GM12878 (cell line): ENCODE measurements around the gene SVIL. TPM values are rescaled to one million over a fixed set of nuclear protein-coding genes. Genes with fewer than 3 reads are reported as not detected.
"Not testable (repeated sequence)": the region's sequence is repeated elsewhere in the genome, so short reads cannot be mapped to it uniquely, and the experiment has no call there.

Source experiments
- ATAC-seq: fragments of 200-7000 bp; cut with Tn5 transposase; 3 replicates; pipeline ENCODE4 v1.9.1; 2020; ENCODE audit warnings: mild to moderate bottlenecking, moderate library complexity
- BruUV-seq: library from RNA; stranded (reverse); fragments of 400-500 nt; replicated peaks from 2 replicates; lab custom pipeline; 2021; lab: Mats Ljungman, UMichigan
- CTCF ChIA-PET: fragments of 300-600 bp; sonication (Branson Sonifier 250); formaldehyde crosslinking; extraction: SDS; loops from one replicate; lab custom pipeline; 2021; ENCODE audit warnings: inconsistent platforms; lab: Yijun Ruan, JAX
- POLR2A ChIA-PET: fragments of 350-600 bp; formaldehyde crosslinking; extraction: SDS; loops from one replicate; lab custom pipeline; 2021; ENCODE audit warnings: inconsistent platforms; lab: Charles Lee
- RAD21 ChIA-PET: fragments of 300-600 bp; sonication (Branson Sonifier 250); formaldehyde crosslinking; loops from one replicate; lab custom pipeline; 2023; ENCODE audit warnings: antibody characterized with exemption; ENCODE audit not compliant: unreplicated experiment; lab: Charles Lee
- SMC1A ChIA-PET: fragments of 300-600 bp; sonication (Branson Sonifier 250); formaldehyde crosslinking; loops from one replicate; lab custom pipeline; 2023; ENCODE audit not compliant: unreplicated experiment, uncharacterized antibody; lab: Charles Lee
- DNase-seq: peaks from one replicate; pipeline ENCODE4 v3.0.0-alpha.2; 2011; ENCODE audit warnings: low read depth, low spot score
- FAIRE-seq: peaks from 3 replicates; lab custom pipeline; 2011; peaks lifted over from hg19 to GRCh38; lab: Jason Lieb, UNC
- H2AFZ ChIP-seq: 2 replicates; pipeline ENCODE4 v1.6.0; 2011; ENCODE audit warnings: low read depth, low read length, control low read depth; ENCODE audit not compliant: control insufficient read depth
- H3K27ac ChIP-seq: 2 replicates; pipeline ENCODE4 v1.5.1; 2011; ENCODE audit warnings: control low read depth; ENCODE audit not compliant: control insufficient read depth, insufficient read depth
- H3K27me3 ChIP-seq, 2 experiments: replicated peaks in 1 of 2; 2 replicates each; pipeline versions ENCODE4 v1.6.0 to v1.6.1; 2011; ENCODE audit warnings: low read length in 1 of 2; ENCODE audit not compliant: control insufficient read depth in 2 of 2, insufficient read depth in 2 of 2
- H3K36me3 ChIP-seq, 2 experiments: 2 replicates each; pipeline ENCODE4 v1.5.1; 2011; ENCODE audit warnings: low read length in 1 of 2; ENCODE audit not compliant: control insufficient read depth in 2 of 2, insufficient read depth in 2 of 2
- H3K4me1 ChIP-seq: 2 replicates; pipeline ENCODE4 v1.6.1; 2011; ENCODE audit warnings: mild to moderate bottlenecking, low read length, moderate library complexity, mixed read lengths; ENCODE audit not compliant: control insufficient read depth, insufficient read depth
- H3K4me2 ChIP-seq: 2 replicates; pipeline ENCODE4 v1.6.0; 2011; ENCODE audit warnings: control low read depth; ENCODE audit not compliant: control insufficient read depth, insufficient read depth
- H3K4me3 ChIP-seq: fragments of 200-600 bp; sonication (generic); 2 replicates; pipeline ENCODE4 v1.5.1; 2016
- H3K79me2 ChIP-seq: 2 replicates; pipeline ENCODE4 v1.6.0; 2011; ENCODE audit warnings: low read length; ENCODE audit not compliant: control insufficient read depth, insufficient read depth
- H3K9ac ChIP-seq: 2 replicates; pipeline ENCODE4 v1.8.0; 2011; ENCODE audit warnings: low read length, control low read depth, mixed read lengths; ENCODE audit not compliant: control insufficient read depth, insufficient read depth
- H3K9me3 ChIP-seq: replicated peaks from 3 replicates; pipeline ENCODE4 v1.5.1; 2011; ENCODE audit warnings: mild to moderate bottlenecking, low read length; ENCODE audit not compliant: control insufficient read depth, insufficient read depth
- H4K20me1 ChIP-seq: 2 replicates; pipeline ENCODE4 v1.6.0; 2011; ENCODE audit not compliant: control insufficient read depth, insufficient read depth
- ATF3 ChIP-seq: IDR thresholded peaks from 2 replicates; pipeline ENCODE4 v1.6.1; 2011; ENCODE audit warnings: low read depth, mild to moderate bottlenecking, low read length, moderate library complexity, borderline replicate concordance; ENCODE audit errors: extremely low read depth
- CBX3 ChIP-seq: fragments of 200-600 bp; sonication (generic); IDR thresholded peaks from 2 replicates; pipeline ENCODE4 v1.6.1; 2016; ENCODE audit warnings: low read depth, borderline replicate concordance
- FOXK2 ChIP-seq: fragments of 450-650 bp; IDR thresholded peaks from 2 replicates; pipeline ENCODE4 v1.6.1; 2017; ENCODE audit warnings: mild to moderate bottlenecking, moderate library complexity
- MAX ChIP-seq: IDR thresholded peaks from 2 replicates; pipeline ENCODE4 v1.6.1; 2012; ENCODE audit warnings: low read depth, low read length, improper control_type of control experiment
- MTA3 ChIP-seq: IDR thresholded peaks from 2 replicates; pipeline ENCODE4 v1.6.1; 2012; ENCODE audit warnings: low read length, inconsistent platforms, borderline replicate concordance
- PAX5 ChIP-seq: IDR thresholded peaks from 2 replicates; pipeline ENCODE4 v1.6.1; 2011; ENCODE audit warnings: low read depth, low read length, borderline replicate concordance
- SMAD5 ChIP-seq: IDR thresholded peaks from 2 replicates; pipeline ENCODE4 v1.6.1; 2016; ENCODE audit warnings: antibody characterized with exemption, low read depth
- TARDBP ChIP-seq: IDR thresholded peaks from 2 replicates; pipeline ENCODE4 v1.6.1; 2016; ENCODE audit warnings: borderline replicate concordance
- ZNF622 ChIP-seq: fragments of 450-650 bp; IDR thresholded peaks from 2 replicates; pipeline ENCODE4 v1.6.1; 2017; ENCODE audit warnings: mild to moderate bottlenecking, inconsistent platforms
- WGBS: methylation state at CpG from one replicate; pipeline ENCODE4 v1.1.6; 2016; ENCODE audit warnings: low lambda C conversion rate; ENCODE audit not compliant: insufficient replicate concordance, insufficient coverage; ENCODE audit errors: missing lambda C conversion rate; 5-methylcytosine and 5-hydroxymethylcytosine counted together
- in situ Hi-C: fragments of 300-500 bp; cut with MboI; formaldehyde crosslinking; loops from 9 replicates; pipeline ENCODE4 v1.14.3; 2018; ENCODE audit warnings: mixed read lengths
- intact Hi-C: fragments of 100-400 bp; cut with micrococcal nuclease; formaldehyde crosslinking; loops from one replicate; pipeline ENCODE4 v1.14.2; 2022; ENCODE audit not compliant: unreplicated experiment
- polyA plus RNA-seq, 11 experiments: library from polyadenylated mRNA; depleted of rRNA in 4 of 11; unstranded in 6 of 11; stranded (reverse) in 5 of 11; fragments of >200 nt; fragmentation: Nextera tagmentation in 4 of 11; fragmentation: Illumina TruSeq in 1 of 11; extraction: Ambion mirVana in 4 of 11; extraction: Trizol in 1 of 11; gene quantifications; 1 replicate in 1 of 11; 2 replicates in 10 of 11; pipeline versions ENCODE4 v1.2.1 to v1.2.3, GENCODE V29; 2011 to 2016; ENCODE audit warnings: inconsistent platforms in 2 of 11, missing spikeins in 2 of 11, low read depth in 1 of 11
- total RNA-seq, 4 experiments: library from RNA; depleted of rRNA in 3 of 4; stranded (reverse); fragments of >200 nt in 3 of 4; fragmentation: Illumina TruSeq in 1 of 4; extraction: Trizol in 1 of 4; gene quantifications; 2 replicates each; pipeline versions ENCODE4 v1.2.1 to v1.2.3, GENCODE V29; 2013 to 2021
- TF ChIP-seq, protein P1 (sequence below): fragments of 450-650 bp; IDR thresholded peaks from 2 replicates; pipeline ENCODE4 v1.6.1; 2017; ENCODE audit warnings: antibody characterized with exemption, mild to moderate bottlenecking, moderate library complexity

The SVIL gene
- total and polyA plus RNA-seq, 10 of the 15 experiments (the other 5 are each of a cell fraction or from before 2014, with no cell fraction given), result 0.22 to 1.9 (median 0.87) TPM

GRCh38 chr10:29491918-29492317 is 142.9 kb downstream of the SVIL start (continued):
- TF ChIP-seq, protein P1, sequence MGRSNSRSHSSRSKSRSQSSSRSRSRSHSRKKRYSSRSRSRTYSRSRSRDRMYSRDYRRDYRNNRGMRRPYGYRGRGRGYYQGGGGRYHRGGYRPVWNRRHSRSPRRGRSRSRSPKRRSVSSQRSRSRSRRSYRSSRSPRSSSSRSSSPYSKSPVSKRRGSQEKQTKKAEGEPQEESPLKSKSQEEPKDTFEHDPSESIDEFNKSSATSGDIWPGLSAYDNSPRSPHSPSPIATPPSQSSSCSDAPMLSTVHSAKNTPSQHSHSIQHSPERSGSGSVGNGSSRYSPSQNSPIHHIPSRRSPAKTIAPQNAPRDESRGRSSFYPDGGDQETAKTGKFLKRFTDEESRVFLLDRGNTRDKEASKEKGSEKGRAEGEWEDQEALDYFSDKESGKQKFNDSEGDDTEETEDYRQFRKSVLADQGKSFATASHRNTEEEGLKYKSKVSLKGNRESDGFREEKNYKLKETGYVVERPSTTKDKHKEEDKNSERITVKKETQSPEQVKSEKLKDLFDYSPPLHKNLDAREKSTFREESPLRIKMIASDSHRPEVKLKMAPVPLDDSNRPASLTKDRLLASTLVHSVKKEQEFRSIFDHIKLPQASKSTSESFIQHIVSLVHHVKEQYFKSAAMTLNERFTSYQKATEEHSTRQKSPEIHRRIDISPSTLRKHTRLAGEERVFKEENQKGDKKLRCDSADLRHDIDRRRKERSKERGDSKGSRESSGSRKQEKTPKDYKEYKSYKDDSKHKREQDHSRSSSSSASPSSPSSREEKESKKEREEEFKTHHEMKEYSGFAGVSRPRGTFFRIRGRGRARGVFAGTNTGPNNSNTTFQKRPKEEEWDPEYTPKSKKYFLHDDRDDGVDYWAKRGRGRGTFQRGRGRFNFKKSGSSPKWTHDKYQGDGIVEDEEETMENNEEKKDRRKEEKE, result no peak
- TF ChIP-seq ATF3, result no peak
- no peak for TF ChIP-seq SMAD5
- TF ChIP-seq TARDBP, result no peak
- TF ChIP-seq FOXK2, result no peak
- TF ChIP-seq CBX3, result no peak
- no peak for TF ChIP-seq MAX
- no peak for TF ChIP-seq PAX5
- TF ChIP-seq ZNF622, result no peak
- TF ChIP-seq MTA3, result no peak

DNA sequence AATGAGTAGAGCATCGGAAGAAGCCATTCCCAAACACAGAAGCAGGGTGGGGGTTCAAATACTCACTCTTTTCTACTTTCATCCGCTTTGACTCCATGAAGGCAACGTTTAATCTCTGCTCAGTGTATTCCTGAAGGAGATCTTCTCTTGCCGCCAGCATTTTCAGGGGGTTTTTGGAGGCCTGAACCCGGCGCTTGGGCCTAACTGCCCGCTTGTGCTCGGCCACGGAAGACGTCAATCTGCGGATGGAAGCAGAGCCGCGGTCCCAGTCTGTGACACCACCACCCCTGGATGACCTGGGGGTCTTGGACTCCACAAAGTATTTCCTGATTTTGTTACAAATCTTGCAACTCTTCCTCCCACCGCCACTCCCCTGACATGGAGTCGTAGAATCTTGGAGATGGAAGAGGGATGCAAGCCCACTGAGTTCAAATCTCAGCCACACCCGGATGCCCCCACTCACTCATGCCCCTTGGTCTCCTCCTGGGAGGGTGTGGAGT is 143.9 kb downstream of the SVIL start:
- H3K27me3 ChIP-seq, H3K9ac ChIP-seq, ATAC-seq, H3K4me1 ChIP-seq, H3K79me2 ChIP-seq, H4K20me1 ChIP-seq, H3K4me2 ChIP-seq, SMC1A ChIA-PET, intact Hi-C loops, POLR2A ChIA-PET, BruUV-seq, CTCF ChIA-PET, H3K36me3 ChIP-seq, H3K4me3 ChIP-seq, H3K9me3 ChIP-seq, H3K27ac ChIP-seq, RAD21 ChIA-PET, H2AFZ ChIP-seq, DNase-seq, in situ Hi-C loops, FAIRE-seq: not testable (repeated sequence)
- WGBS, result 82% methylated on average over 16 of the region's 16 CpGs

DNA sequence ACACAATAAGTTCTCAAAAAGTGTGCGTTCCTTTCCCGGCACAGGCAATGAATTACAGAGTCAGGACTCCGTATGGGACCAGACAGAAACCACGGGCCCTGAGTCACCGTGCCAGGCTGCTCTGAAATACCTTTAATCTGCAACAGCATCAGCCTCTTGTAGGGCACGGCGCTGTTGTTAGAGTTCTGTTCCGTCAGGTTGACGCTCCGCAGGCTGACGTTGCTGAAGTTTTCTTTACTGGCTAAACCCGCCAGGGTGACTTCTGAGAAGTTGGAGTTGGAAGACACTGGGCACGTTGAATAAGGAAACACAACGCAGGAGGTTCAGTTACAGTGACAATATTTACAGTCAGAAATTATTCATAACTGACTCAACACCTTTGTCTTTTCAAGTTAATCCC is 146.3 kb downstream of the SVIL start:
- BruUV-seq, DNase-seq: not testable (repeated sequence)
- SMC1A ChIA-PET, result interaction anchor here (1.0 kb wide), 1 partner anchor 8 kb away, joined by 3 read pairs; no protein-coding TSS in a partner anchor

More for the DNA sequence above, 146.3 kb downstream of the SVIL start:
- H3K4me3 ChIP-seq, H3K27ac ChIP-seq, H3K9me3 ChIP-seq, H3K9ac ChIP-seq, intact Hi-C loops, H3K79me2 ChIP-seq, H3K36me3 ChIP-seq, ATAC-seq, FAIRE-seq, RAD21 ChIA-PET, H3K4me1 ChIP-seq, H3K27me3 ChIP-seq, H2AFZ ChIP-seq, POLR2A ChIA-PET, in situ Hi-C loops, H3K4me2 ChIP-seq, H4K20me1 ChIP-seq: not testable (repeated sequence)
- CTCF ChIA-PET, result interaction anchor here (3.1 kb wide), 1 partner anchor 8 kb away, joined by 20 read pairs; no protein-coding TSS in a partner anchor
- WGBS, result 67% methylated on average over 14 of the region's 14 CpGs
